PC-9 (cell line): ENCODE measurements around the gene ACSS2. TPM values are rescaled to one million over a fixed set of nuclear protein-coding genes. Genes with fewer than 3 reads are reported as not detected.

Source experiments
- BruUV-seq: library from RNA; stranded (reverse); fragments of 400-500 nt; replicated peaks from 2 replicates; lab custom pipeline; 2021; lab: Mats Ljungman, UMichigan
- CTCF ChIA-PET: fragments of 300-600 bp; sonication (Branson Sonifier 250); formaldehyde crosslinking; loops from one replicate; lab custom pipeline; 2022; ENCODE audit warnings: antibody characterized with exemption; lab: Charles Lee
- POLR2A ChIA-PET: fragments of 300-600 bp; sonication (Branson Sonifier 250); formaldehyde crosslinking; loops from one replicate; lab custom pipeline; 2022; ENCODE audit warnings: antibody characterized with exemption; ENCODE audit not compliant: unreplicated experiment; lab: Charles Lee
- DNase-seq, 2 experiments: peaks; one replicate each; pipeline versions ENCODE4 v3.0.0 to v3.0.0-alpha.2; 2015 to 2022; ENCODE audit warnings: mixed read lengths in 1 of 2
- H2AFZ ChIP-seq: fragments of 200-600 bp; sonication (generic); 2 replicates; pipeline ENCODE4 v1.8.1; 2017; ENCODE audit warnings: antibody characterized with exemption
- H3F3A ChIP-seq: fragments of 200-600 bp; sonication (generic); 2 replicates; pipeline ENCODE4 v1.8.1; 2017; ENCODE audit warnings: antibody characterized with exemption, mild to moderate bottlenecking, low read depth; ENCODE audit not compliant: insufficient read depth
- H3K27ac ChIP-seq: fragments of 200-600 bp; sonication (generic); 2 replicates; pipeline ENCODE4 v1.6.1; 2016; ENCODE audit warnings: mixed run types
- H3K27me3 ChIP-seq: fragments of 200-600 bp; sonication (generic); 2 replicates; pipeline ENCODE4 v1.6.1; 2016; ENCODE audit warnings: low read depth, mixed run types; ENCODE audit not compliant: insufficient read depth
- H3K36me3 ChIP-seq: fragments of 200-600 bp; sonication (generic); 2 replicates; pipeline ENCODE4 v1.6.1; 2016; ENCODE audit warnings: low read depth, mixed run types
- H3K4me1 ChIP-seq: fragments of 200-600 bp; sonication (generic); replicated peaks from 2 replicates; pipeline ENCODE4 v1.6.1; 2016; ENCODE audit warnings: mixed run types; ENCODE audit not compliant: insufficient read depth
- H3K4me2 ChIP-seq: fragments of 200-600 bp; sonication (generic); 2 replicates; pipeline ENCODE4 v1.6.1; 2017; ENCODE audit warnings: mixed run types
- H3K4me3 ChIP-seq: fragments of 200-600 bp; sonication (generic); 2 replicates; pipeline ENCODE4 v1.6.1; 2016; ENCODE audit warnings: mixed run types
- H3K79me2 ChIP-seq: fragments of 200-600 bp; sonication (generic); 2 replicates; pipeline ENCODE4 v1.6.1; 2017; ENCODE audit warnings: low read depth, mixed run types
- H3K9me2 ChIP-seq: fragments of 200-600 bp; sonication (generic); 2 replicates; pipeline ENCODE4 v1.8.1; 2017; ENCODE audit warnings: mild to moderate bottlenecking; ENCODE audit not compliant: insufficient read depth
- H3K9me3 ChIP-seq: fragments of 200-600 bp; sonication (generic); 2 replicates; pipeline ENCODE4 v1.8.1; 2016; ENCODE audit warnings: low read depth; ENCODE audit not compliant: insufficient read depth
- H4K20me1 ChIP-seq: fragments of 200-600 bp; sonication (generic); 2 replicates; pipeline ENCODE4 v1.8.1; 2017; ENCODE audit not compliant: insufficient read depth
- CTCF ChIP-seq: fragments of 200-600 bp; sonication (generic); conservative IDR thresholded peaks from 2 replicates; pipeline ENCODE4 v1.6.1; 2017; ENCODE audit warnings: mixed run types, antibody characterized with exemption, mild to moderate bottlenecking, moderate library complexity
- EZH2 ChIP-seq: fragments of 200-600 bp; sonication (generic); IDR thresholded peaks from 2 replicates; pipeline ENCODE4 v1.8.0; 2017; ENCODE audit warnings: antibody characterized with exemption, low read depth
- intact Hi-C: fragments of 100-400 bp; cut with micrococcal nuclease; formaldehyde crosslinking; loops from one replicate; pipeline ENCODE4 v1.10.0; 2022; ENCODE audit not compliant: unreplicated experiment
- total RNA-seq: library from RNA; stranded (reverse); gene quantifications from 2 replicates; pipeline ENCODE4 v1.2.3, GENCODE V29; 2021

The ACSS2 gene
- total RNA-seq, 1 experiment from 2014 or later = 108 TPM

- H3K4me3 ChIP-seq = no peak overlapping the region
- peaks cover 11% of the 10 kb centered on the region; the same call in 1 of the 2 replicates for H3F3A ChIP-seq
- H3K4me2 ChIP-seq = no peak overlapping the region
- H4K20me1 ChIP-seq = no peaks in the 10 kb centered on the region
- no peaks in the 10 kb centered on the region for H3K36me3 ChIP-seq
- H3K79me2 ChIP-seq = peaks cover 22% of the 10 kb centered on the region
- peaks cover 26% of the 10 kb centered on the region for H3K4me1 ChIP-seq
- H3K27me3 ChIP-seq = no peaks in the 10 kb centered on the region
- BruUV-seq = no TSS peak
- H3K9me3 ChIP-seq = no peaks in the 10 kb centered on the region
- POLR2A ChIA-PET = no interaction called here
- no peak overlapping the region for H2AFZ ChIP-seq
- TF ChIP-seq EZH2 (no peak), CTCF (no peak)
- CTCF ChIA-PET = interaction anchor here (0.6 to 1.5 kb wide), 2 partner anchors 16 to 83 kb away, joined by 3 to 9 read pairs; no protein-coding TSS in a partner anchor
- no peak overlapping the region for H3K27ac ChIP-seq
- no peaks in the 10 kb centered on the region for H3K9me2 ChIP-seq
- intact Hi-C loops = loop anchor here (5.0 kb wide), 1 partner anchor 125 kb away; no protein-coding TSS in a partner anchor
- no peak for DNase-seq
Observed at GRCh38 chr20:34956751-34957472, 80.5 kb downstream of the ACSS2 start.

- BruUV-seq = no TSS peak
- no peaks in the 10 kb centered on the region for H3K79me2 ChIP-seq
- intact Hi-C loops = no loop called here
- CTCF ChIA-PET = interaction anchor here (0.6 kb wide), 1 partner anchor 132 kb away, joined by 6 read pairs; no protein-coding TSS in a partner anchor
- POLR2A ChIA-PET = no interaction called here
- H2AFZ ChIP-seq = no peak overlapping the region
- H3K9me2 ChIP-seq = no peaks in the 10 kb centered on the region
- H3K27ac ChIP-seq = no peak overlapping the region
- no peaks in the 10 kb centered on the region for H3K36me3 ChIP-seq
- no peaks in the 10 kb centered on the region for H3K4me1 ChIP-seq
- DNase-seq = no peak
- no peak for TF ChIP-seq CTCF
- TF ChIP-seq EZH2 = no peak
- H3K27me3 ChIP-seq = no peaks in the 10 kb centered on the region
- H3K4me2 ChIP-seq = no peak overlapping the region
- H3K4me3 ChIP-seq = no peak overlapping the region
- no peaks in the 10 kb centered on the region for H4K20me1 ChIP-seq
- no peaks in the 10 kb centered on the region for H3F3A ChIP-seq
- no peaks in the 10 kb centered on the region for H3K9me3 ChIP-seq
Observed at GRCh38 chr20:34964486-34964885, 88.1 kb downstream of the ACSS2 start.

- Histone ChIP-seq H3K4me3 (no peak overlapping the region), H3F3A (no peaks in the 10 kb centered on the region), H3K36me3 (no peaks in the 10 kb centered on the region), H3K9me3 (no peaks in the 10 kb centered on the region), H3K79me2 (no peaks in the 10 kb centered on the region), H2AFZ (no peak overlapping the region), H4K20me1 (no peaks in the 10 kb centered on the region), H3K9me2 (no peaks in the 10 kb centered on the region), H3K27ac (no peak overlapping the region), H3K27me3 (no peaks in the 10 kb centered on the region), H3K4me2 (no peak overlapping the region), H3K4me1 (no peaks in the 10 kb centered on the region)
- no TSS peak for BruUV-seq
- ChIA-PET CTCF (no interaction called here), POLR2A (no interaction called here)
- no peak for DNase-seq
- no peak for TF ChIP-seq EZH2
- no peak for TF ChIP-seq CTCF
- intact Hi-C loops = no loop called here
Observed at GRCh38 chr20:34965051-34965450, 88.6 kb downstream of the ACSS2 start.
